Stimulated activated naive CD4-positive, alpha-beta T cell treated with Interleukin-2 at 50 U/mL for 16 hours (primary cell): Measurements from ENCODE around the gene LAPTM5.
"Not testable (repeated sequence)": the region's sequence is repeated elsewhere in the genome, so short reads cannot be mapped to it uniquely, and the experiment has no call there.

ENCODE experiments used
- DNase-seq: peaks from one replicate; lab custom pipeline; 2025; lab: John Stamatoyannopoulos, UW

The LAPTM5 gene

DNA sequence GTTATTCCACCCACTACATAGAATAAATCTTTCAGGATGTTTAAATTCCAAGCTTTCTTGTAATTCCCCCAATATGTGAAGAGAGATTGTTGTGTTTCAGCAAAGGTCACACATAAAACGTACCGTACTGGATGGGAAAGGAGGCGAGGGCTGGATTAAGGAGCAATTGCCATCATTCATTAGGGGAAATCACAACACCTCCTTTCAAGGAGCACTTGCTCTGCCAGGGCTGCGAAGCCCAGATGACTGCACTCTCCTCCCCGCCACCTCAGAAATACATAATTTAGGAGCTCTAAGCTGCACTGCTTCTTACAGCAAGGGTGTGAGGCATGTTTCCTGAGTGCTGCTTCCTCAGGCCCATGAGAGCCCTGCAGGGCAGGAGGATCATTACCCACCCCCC, 63.8 kb downstream of the LAPTM5 start:
- DNase-seq: no peak

DNA sequence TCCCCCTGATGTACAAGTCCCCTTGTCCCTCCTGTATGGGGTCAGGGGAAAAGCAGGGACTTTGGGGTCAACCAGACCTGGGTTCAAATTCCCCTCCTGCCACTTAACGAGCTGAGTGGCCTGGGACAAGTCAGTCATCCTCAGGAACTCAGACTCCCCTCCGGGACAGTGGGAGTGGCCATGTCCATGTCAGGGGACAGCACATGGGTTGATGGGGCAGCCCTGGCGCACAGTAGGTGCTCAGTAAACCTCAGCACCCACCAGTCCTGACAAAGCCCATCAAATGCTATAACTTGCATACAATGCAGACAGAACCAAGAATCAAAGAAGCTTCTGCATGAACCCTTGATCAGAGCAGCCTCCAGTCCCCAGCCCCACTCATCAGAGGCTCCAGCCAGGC, 64.2 kb downstream of the LAPTM5 start:
- DNase-seq: no peak

DNA sequence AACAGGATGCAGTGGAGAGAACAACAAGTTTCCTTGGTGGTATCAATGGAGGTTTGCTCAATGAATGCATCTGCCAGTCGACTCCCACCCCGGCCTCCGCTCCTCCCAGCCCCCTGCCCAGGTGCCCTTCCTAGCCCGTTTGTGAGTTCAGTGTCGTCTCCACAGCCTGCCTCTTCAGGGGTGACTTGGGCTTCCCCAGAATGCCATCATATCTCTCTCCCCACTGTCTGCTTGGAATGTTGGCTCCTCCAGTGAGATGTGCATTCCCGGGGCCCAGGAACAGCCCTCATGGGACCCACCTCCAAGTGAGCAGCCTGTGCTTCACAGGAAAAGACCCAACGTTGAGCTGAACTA, 64.6 kb downstream of the LAPTM5 start:
- DNase-seq: no peak

DNA sequence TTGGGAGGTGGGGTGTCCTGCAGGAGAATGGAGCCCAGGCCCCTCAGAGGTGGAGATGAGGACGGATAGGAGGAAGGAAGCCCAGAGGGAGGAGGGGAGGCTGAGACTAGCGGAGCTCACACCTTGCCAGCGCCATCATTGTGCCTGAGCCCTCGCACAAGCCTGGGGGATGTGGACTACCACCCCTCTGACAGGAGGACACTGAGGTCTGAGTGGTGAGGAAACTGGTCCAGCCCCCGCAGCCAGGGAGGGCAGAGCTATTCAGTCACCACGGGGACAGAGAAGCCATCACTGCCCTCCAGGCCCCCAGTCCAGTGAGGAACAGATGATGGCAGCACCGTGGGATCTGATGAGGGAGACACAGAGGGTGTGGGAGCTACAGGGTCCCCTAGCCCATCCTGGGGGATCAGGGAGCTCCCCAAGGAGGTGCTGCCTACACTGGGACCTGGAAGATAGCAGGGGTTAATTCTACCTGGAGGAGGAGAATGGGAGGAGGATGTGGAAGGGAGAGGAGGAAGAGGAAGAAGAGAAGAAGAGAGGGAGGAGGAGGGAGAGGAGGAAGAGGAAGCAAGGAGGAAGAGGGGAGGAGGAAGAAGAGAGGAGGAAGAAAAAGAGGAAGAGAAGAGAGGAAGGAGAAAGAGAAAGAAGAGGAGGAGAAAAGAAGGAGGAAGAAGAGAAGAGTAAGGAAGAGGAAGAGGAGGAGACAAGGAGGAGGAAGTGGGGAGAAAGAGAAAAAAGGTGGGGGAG, 65.2 kb downstream of the LAPTM5 start:
- DNase-seq: no peak

DNA sequence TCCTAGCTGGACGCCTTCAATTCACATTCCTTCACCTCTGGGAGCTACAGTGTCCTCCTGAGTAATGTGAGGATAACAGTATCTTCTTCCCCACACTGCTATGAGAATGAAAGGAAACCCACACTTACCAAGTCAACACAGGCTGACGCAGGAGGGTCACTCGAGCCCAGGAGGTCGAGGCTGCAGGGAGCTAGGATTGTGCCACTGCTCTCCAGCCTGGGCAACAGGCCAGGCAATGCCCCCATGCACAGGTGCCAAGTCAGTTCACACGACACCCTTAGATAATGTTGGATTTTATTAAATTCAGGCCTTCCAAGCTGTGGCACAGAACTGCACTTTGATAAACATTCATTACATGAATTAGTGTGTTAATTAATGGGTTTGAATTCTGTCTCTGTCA, 66.1 kb downstream of the LAPTM5 start:
- DNase-seq: no peak

- no peak for DNase-seq
Measured at GRCh38 chr1:30689901-30690645, 67.5 kb downstream of the LAPTM5 start.

GRCh38 chr1:30688920-30689794, 68.4 kb downstream of the LAPTM5 start:
- no peak for DNase-seq

GRCh38 chr1:30688516-30688915, 69.1 kb downstream of the LAPTM5 start:
- not testable (repeated sequence) for DNase-seq

GRCh38 chr1:30687886-30688285, 69.7 kb downstream of the LAPTM5 start:
- DNase-seq: no peak

DNA sequence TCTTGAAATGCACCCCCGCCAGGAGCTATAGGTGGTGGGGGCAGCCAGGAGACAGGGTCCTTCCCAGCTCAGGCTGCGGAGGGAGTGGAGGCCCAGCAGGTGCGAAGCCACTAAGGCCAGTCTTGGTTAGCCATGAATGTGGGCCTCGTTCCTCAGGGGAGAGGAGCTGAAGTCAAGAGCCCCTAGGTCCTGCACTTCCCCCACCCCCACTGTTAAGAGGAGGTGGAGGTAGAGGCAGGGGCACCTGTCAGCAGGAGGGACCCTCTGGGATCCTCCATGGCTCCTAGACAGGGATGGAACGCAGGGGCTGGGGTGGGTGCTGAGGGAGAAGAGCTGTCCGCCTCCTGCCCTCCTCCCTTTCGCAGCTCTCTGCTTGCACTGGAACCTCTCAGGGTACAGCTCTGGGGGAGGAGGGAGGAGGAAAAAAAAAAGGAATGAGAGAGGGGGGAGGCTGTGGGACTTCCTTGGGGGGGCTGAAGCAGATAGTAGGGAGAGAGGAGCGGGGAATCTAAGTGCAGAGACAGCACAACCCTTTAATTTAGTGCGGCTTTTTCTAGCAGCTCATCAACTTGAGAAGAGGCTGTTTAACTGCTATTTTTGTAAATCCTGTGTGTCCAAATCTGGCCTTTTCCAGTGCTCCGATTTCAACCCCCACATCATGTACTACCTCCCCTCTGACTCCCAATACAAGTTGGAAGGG, 71.2 kb downstream of the LAPTM5 start:
- DNase-seq: no peak

DNA sequence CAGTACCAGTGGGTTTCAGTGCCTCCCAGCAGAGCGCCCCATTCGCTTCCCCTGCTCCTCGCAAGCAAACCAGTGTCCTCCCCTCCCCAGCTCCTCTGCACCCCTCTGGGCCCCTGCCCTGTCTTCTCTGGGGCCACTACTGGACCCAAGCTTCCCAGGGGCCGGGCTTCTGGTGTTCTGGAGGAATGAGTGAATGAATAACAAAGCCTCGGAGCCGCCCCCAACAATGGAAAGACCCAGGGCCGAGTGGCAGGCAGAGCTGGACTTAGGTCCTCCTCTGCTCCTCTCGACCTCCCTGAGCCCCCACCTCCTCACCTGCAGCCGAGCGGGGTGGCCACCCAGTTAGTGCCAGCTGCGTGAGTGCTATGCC, 71.8 kb downstream of the LAPTM5 start:
- DNase-seq: no peak

DNA sequence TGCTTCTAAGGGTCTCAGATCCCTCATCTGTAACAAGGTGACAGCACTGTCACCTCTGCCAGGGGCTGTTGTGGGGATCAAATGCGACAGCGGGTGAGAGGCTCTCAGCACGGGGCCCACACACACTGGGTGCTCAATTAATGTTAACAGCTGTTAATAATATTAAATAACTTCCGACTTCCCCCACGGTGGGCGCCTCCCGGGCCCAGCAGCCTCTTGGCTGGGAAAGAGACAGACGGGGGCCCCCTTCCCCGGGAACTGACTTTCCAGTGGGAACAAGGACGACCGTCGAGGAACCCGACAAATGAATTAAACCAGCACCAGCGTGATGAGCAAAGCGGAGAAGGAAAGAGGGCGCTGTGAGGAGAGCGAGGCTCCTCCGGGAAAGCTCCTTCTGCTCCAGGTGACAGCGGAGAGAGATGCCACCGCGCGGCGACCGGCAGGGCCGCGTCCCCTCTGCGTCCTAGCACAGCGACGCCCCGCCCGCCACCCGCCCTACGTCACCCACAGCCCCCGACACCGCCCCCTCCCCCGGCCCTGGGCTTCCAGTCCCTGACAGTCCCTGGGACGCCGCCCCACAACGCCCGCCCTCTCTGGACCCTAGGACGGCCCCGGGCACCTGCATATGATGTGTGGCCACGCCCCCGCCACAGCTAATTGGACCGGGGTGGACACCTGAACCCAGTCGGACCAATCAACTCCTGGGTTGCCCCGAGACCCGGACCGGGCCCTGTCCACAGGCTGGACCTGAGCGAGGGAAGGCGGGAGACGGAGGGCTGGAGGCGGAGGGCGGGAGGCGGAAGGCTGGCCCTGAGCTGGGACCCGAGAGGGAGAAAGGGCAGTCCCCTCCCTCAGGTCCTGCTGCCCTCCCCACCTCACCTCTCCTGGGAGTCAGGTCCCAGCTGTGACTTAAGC, 72.4 kb downstream of the LAPTM5 start:
- DNase-seq: no peak

DNA sequence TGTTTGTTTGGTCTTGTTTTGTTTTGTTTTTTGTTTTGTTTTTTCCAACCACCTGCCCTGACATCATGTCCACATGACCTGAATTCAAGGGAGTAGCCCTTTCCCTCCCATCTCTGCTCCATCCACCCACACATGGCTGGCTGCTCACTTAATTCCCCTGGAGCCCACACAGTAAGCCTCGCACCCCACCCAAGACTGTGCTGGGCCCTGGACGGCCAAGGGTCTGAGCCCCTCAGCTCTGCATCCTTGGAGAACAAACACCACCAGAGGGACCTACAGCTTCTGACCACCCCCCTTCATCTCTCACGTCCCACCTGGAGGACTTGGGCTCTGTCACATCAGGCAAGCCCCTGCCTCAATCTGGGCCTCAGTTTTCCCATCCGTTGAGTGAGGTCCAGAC, 73.3 kb downstream of the LAPTM5 start:
- DNase-seq: no peak

GRCh38 chr1:30683699-30684098, 73.9 kb downstream of the LAPTM5 start:
- no peak for DNase-seq
